HCT116 (cell line): ENCODE results near the gene UCN. TPM values are rescaled to one million over a fixed set of nuclear protein-coding genes. Genes with fewer than 3 reads are reported as not detected.
A peak's percentile ranks its signal among the peaks of the same experiment; 100 is the strongest.

Experiments used
- ATAC-seq: fragments of 200-7000 bp; cut with Tn5 transposase; 2 replicates; pipeline ENCODE4 v1.9.1; 2020; ENCODE audit warnings: mild to moderate bottlenecking, moderate library complexity
- BruUV-seq: library from RNA; stranded (reverse); fragments of 400-500 nt; replicated peaks from 2 replicates; lab custom pipeline; 2021; lab: Mats Ljungman, UMichigan
- CTCF ChIA-PET: fragments of 300-600 bp; sonication (Branson Sonifier 250); formaldehyde crosslinking; loops from one replicate; lab custom pipeline; 2021; ENCODE audit warnings: antibody characterized with exemption; lab: Charles Lee
- POLR2A ChIA-PET: fragments of 300-600, 350-600 bp; sonication (Branson Sonifier 250); formaldehyde crosslinking; loops from one replicate; lab custom pipeline; 2021; ENCODE audit warnings: antibody characterized with exemption; lab: Charles Lee
- RAD21 ChIA-PET, 2 experiments: fragments of 300-600 bp; sonication (Branson Sonifier 250); formaldehyde crosslinking; loops; one replicate each; lab custom pipeline; 2023; ENCODE audit warnings: low total read pairs in 2 of 2; ENCODE audit not compliant: uncharacterized antibody in 2 of 2, unreplicated experiment in 2 of 2, low non-redundant PET in 1 of 2; lab: Charles Lee
- DNase-seq: peaks from one replicate; pipeline ENCODE4 v3.0.0-alpha.2; 2010; ENCODE audit warnings: low read depth, low spot score
- H2AFZ ChIP-seq: fragments of 200-600 bp; shearing (Covaris generic), sonication (generic); 2 replicates; pipeline ENCODE4 v1.6.1; 2017; ENCODE audit warnings: low read depth, mixed run types, mixed read lengths, antibody characterized with exemption, low read length; ENCODE audit not compliant: poor library complexity, severe bottlenecking
- H3K27ac ChIP-seq: 2 replicates; pipeline ENCODE4 v1.5.1; 2012; ENCODE audit warnings: low read depth, low read length
- H3K27me3 ChIP-seq: fragments of 200-600 bp; sonication (generic); 2 replicates; pipeline ENCODE4 v1.6.1; 2016; ENCODE audit warnings: mixed run types, low read length, mixed read lengths; ENCODE audit not compliant: insufficient read depth
- H3K36me3 ChIP-seq, 2 experiments: fragments of 200-500 bp in 1 of 2; fragments of 200-600 bp in 1 of 2; sonication (Bioruptor generic) in 1 of 2; sonication (generic) in 1 of 2; 2 replicates each; pipeline versions ENCODE4 v1.5.1 to v1.6.1; 2014 to 2016; ENCODE audit warnings: low read length in 2 of 2, inconsistent platforms in 1 of 2, mixed read lengths in 1 of 2, mixed run types in 1 of 2; ENCODE audit not compliant: insufficient read depth in 2 of 2, control insufficient read depth in 1 of 2
- H3K4me1 ChIP-seq, 2 experiments: fragments of 200-600 bp in 1 of 2; sonication (generic) in 1 of 2; 2 replicates each; pipeline versions ENCODE4 v1.5.1 to v1.6.1; 2012 to 2017; ENCODE audit warnings: low read length in 2 of 2, inconsistent platforms in 1 of 2, mild to moderate bottlenecking in 1 of 2, mixed read lengths in 1 of 2, mixed run types in 1 of 2, moderate library complexity in 1 of 2; ENCODE audit not compliant: insufficient read depth in 2 of 2, control insufficient read depth in 1 of 2
- H3K4me2 ChIP-seq: fragments of 200-600 bp; sonication (generic); 2 replicates; pipeline ENCODE4 v1.6.1; 2017; ENCODE audit warnings: mixed run types, low read length, mixed read lengths
- H3K4me3 ChIP-seq, 2 experiments: fragments of 200-600 bp in 1 of 2; sonication (generic) in 1 of 2; replicated peaks in 1 of 2; 2 replicates each; pipeline ENCODE4 v1.5.1; 2011 to 2016; ENCODE audit warnings: low read length in 2 of 2, control low read depth in 1 of 2, low read depth in 1 of 2, mild to moderate bottlenecking in 1 of 2, mixed read lengths in 1 of 2, mixed run types in 1 of 2
- H3K79me2 ChIP-seq: fragments of 200-600 bp; sonication (generic); 2 replicates; pipeline ENCODE4 v1.6.1; 2017; ENCODE audit warnings: mild to moderate bottlenecking, mixed run types, low read length, moderate library complexity, mixed read lengths; ENCODE audit not compliant: insufficient read depth
- H3K9ac ChIP-seq: fragments of 200-600 bp; sonication (generic); 2 replicates; pipeline ENCODE4 v1.6.1; 2016; ENCODE audit warnings: low read length, mixed read lengths
- H3K9me2 ChIP-seq: fragments of 200-600 bp; sonication (generic), shearing (Covaris generic); 2 replicates; pipeline ENCODE4 v1.6.1; 2017; ENCODE audit warnings: mixed run types, mild to moderate bottlenecking, moderate library complexity; ENCODE audit not compliant: insufficient read depth
- H3K9me3 ChIP-seq, 2 experiments: fragments of 200-500 bp in 1 of 2; fragments of 200-600 bp in 1 of 2; sonication (Bioruptor generic) in 1 of 2; sonication (generic) in 1 of 2; 2 replicates each; pipeline ENCODE4 v1.6.1; 2014 to 2017; ENCODE audit warnings: low read length in 2 of 2, mixed read lengths in 2 of 2, inconsistent platforms in 1 of 2, low read depth in 1 of 2, mild to moderate bottlenecking in 1 of 2, mixed run types in 1 of 2, moderate library complexity in 1 of 2; ENCODE audit not compliant: control insufficient read depth in 1 of 2, insufficient read depth in 1 of 2
- H4K20me1 ChIP-seq: fragments of 200-600 bp; sonication (generic), shearing (Covaris generic); 2 replicates; pipeline ENCODE4 v1.6.1; 2017; ENCODE audit warnings: mixed run types, mild to moderate bottlenecking, moderate library complexity; ENCODE audit not compliant: insufficient read depth
- EGR1 ChIP-seq: IDR thresholded peaks from 2 replicates; pipeline ENCODE4 v1.6.1; 2012; ENCODE audit warnings: low read depth
- EZH2phosphoT487 ChIP-seq: fragments of 200-600 bp; IDR thresholded peaks from 2 replicates; pipeline ENCODE4 v1.6.1; 2018; ENCODE audit warnings: antibody characterized with exemption, borderline replicate concordance
- JUND ChIP-seq: IDR thresholded peaks from 2 replicates; pipeline ENCODE4 v1.6.1; 2012
- POLR2A ChIP-seq: IDR thresholded peaks from 2 replicates; pipeline ENCODE4 v1.7.0; 2011; ENCODE audit warnings: borderline replicate concordance; ENCODE audit not compliant: insufficient read depth, insufficient read length; ENCODE audit errors: extremely low read depth
- POLR2AphosphoS5 ChIP-seq: IDR thresholded peaks from 2 replicates; pipeline ENCODE4 v1.6.1; 2011; ENCODE audit warnings: mild to moderate bottlenecking, low read depth, low read length, moderate library complexity
- RAD21 ChIP-seq: IDR thresholded peaks from 2 replicates; pipeline ENCODE4 v1.6.1; 2012; ENCODE audit warnings: low read depth, mild to moderate bottlenecking
- SIN3A ChIP-seq: IDR thresholded peaks from 2 replicates; pipeline ENCODE4 v1.6.1; 2012; ENCODE audit warnings: low read depth
- SP1 ChIP-seq: IDR thresholded peaks from 2 replicates; pipeline ENCODE4 v1.6.1; 2012; ENCODE audit warnings: low read depth
- TCF7L2 ChIP-seq: IDR thresholded peaks from 2 replicates; pipeline ENCODE4 v1.7.0; 2011; ENCODE audit warnings: borderline replicate concordance, inconsistent platforms; ENCODE audit not compliant: insufficient read depth, insufficient read length; ENCODE audit errors: extremely low read depth
- YY1 ChIP-seq: IDR thresholded peaks from 2 replicates; pipeline ENCODE4 v1.6.1; 2011; ENCODE audit warnings: low read length, low read depth, moderate library complexity, mild to moderate bottlenecking; ENCODE audit not compliant: insufficient replicate concordance; ENCODE audit errors: extremely low read depth
- ZFX ChIP-seq: fragments of 450-650 bp; IDR thresholded peaks from 2 replicates; pipeline ENCODE4 v1.6.1; 2017
- ZNF274 ChIP-seq: fragments of 200-500 bp; sonication (Bioruptor generic); IDR thresholded peaks from 2 replicates; pipeline ENCODE4 v1.6.1; 2014; ENCODE audit warnings: mild to moderate bottlenecking, low read depth, low read length, inconsistent platforms
- intact Hi-C: fragments of 100-400 bp; cut with micrococcal nuclease; formaldehyde crosslinking; loops from 2 replicates; pipeline ENCODE4 v1.10.0; 2022
- total RNA-seq: library from RNA; stranded (reverse); gene quantifications from one replicate; pipeline ENCODE4 v1.2.1, GENCODE V29; 2021; ENCODE audit not compliant: unreplicated experiment
- TF ChIP-seq, protein P1 (sequence below): IDR thresholded peaks from 2 replicates; pipeline ENCODE4 v1.6.1; 2012
- TF ChIP-seq, protein P2 (sequence below): IDR thresholded peaks from 2 replicates; pipeline ENCODE4 v1.6.1; 2012; ENCODE audit warnings: low read depth
- TF ChIP-seq, protein P3 (sequence below): IDR thresholded peaks from 2 replicates; pipeline ENCODE4 v1.6.1; 2012

The UCN gene
- total RNA-seq, 1 experiment from 2014 or later = 8.0 TPM

DNA sequence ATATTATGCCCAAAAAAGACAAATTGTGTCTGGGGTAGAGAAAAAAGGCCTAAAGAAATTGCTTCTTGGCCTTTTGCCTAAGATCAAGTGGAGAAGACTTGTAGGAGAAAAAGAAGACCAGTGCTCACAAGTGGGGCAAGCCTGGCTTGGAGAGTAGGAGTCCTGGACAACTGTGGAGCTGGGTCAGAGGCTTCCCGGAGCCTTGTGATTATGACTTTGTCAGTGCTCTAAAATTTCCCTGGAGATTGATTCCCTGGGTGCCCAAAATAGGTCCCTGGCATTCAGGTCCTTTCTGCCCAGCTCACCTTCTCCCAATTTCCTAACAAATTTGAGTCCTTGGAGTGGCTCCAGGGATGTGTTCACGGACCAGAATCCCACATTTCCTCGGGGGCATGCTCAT lies 26.8 kb downstream of the UCN start:
- intact Hi-C loops = loop anchor here (2.0 to 5.0 kb wide), 2 partner anchors 183 to 314 kb away; no protein-coding TSS in a partner anchor
- TF ChIP-seq, protein P1, sequence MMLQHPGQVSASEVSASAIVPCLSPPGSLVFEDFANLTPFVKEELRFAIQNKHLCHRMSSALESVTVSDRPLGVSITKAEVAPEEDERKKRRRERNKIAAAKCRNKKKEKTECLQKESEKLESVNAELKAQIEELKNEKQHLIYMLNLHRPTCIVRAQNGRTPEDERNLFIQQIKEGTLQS = no peak
- TF ChIP-seq, all 23 proteins: peak for 0
- Histone ChIP-seq H3K4me2 (peak overlapping the region; percentile 34; the same call in 1 of the 2 replicates), H3K4me1 (peaks cover 2 to 28% of the 10 kb centered on the region in 2 experiments), H3K9ac (no peak overlapping the region), H3K9me3 (no peaks in the 10 kb centered on the region), H4K20me1 (no peaks in the 10 kb centered on the region), H3K36me3 (no peaks in the 10 kb centered on the region), H3K9me2 (no peaks in the 10 kb centered on the region), H3K27ac (no peak overlapping the region), H3K4me3 (no peak overlapping the region), H3K27me3 (no peaks in the 10 kb centered on the region), H3K79me2 (no peaks in the 10 kb centered on the region), H2AFZ (no peak overlapping the region)
- no TSS peak for BruUV-seq
- ChIA-PET POLR2A (interaction anchor here (2.3 kb wide), 1 partner anchor 12 kb away, joined by 8 read pairs; no protein-coding TSS in a partner anchor), CTCF (interaction anchor here (1.3 to 5.6 kb wide), 4 partner anchors 11 to 90 kb away, joined by 3 to 50 read pairs (median 17); no protein-coding TSS in a partner anchor), RAD21 (interaction anchor here in 1 of 2 experiments (1.2 kb wide), 1 partner anchor 22 kb away, joined by 3 read pairs; no protein-coding TSS in a partner anchor)
- ATAC-seq = no peak
- no peak for DNase-seq

DNA sequence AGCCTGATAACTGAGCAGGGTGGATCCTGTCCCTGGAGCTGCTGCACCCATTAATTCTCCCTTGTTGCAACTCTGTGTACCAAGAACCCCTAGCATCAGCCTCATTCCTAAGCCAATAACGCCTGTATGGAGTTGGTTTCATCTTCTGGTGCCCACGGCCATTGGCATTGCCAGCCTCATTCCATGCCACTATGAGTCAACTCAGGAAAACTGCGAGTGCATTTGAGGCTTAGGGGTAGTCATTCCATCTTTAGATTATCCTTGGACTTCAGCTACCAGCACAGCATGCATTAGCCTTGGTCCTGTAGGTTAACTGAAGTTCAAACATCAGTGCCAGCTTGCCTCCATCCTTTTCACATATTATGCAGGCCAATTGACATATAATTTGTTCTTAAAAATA lies 27.4 kb downstream of the UCN start:
- CTCF ChIA-PET = interaction anchor here (1.1 to 5.6 kb wide), 7 partner anchors 11 to 89 kb away, joined by 3 to 50 read pairs (median 12); partner anchors contain the start of gene MPV17
- H3K79me2 ChIP-seq = no peaks in the 10 kb centered on the region
- TF ChIP-seq JUND = no peak
- no peak for TF ChIP-seq RAD21
- TF ChIP-seq, protein P2, sequence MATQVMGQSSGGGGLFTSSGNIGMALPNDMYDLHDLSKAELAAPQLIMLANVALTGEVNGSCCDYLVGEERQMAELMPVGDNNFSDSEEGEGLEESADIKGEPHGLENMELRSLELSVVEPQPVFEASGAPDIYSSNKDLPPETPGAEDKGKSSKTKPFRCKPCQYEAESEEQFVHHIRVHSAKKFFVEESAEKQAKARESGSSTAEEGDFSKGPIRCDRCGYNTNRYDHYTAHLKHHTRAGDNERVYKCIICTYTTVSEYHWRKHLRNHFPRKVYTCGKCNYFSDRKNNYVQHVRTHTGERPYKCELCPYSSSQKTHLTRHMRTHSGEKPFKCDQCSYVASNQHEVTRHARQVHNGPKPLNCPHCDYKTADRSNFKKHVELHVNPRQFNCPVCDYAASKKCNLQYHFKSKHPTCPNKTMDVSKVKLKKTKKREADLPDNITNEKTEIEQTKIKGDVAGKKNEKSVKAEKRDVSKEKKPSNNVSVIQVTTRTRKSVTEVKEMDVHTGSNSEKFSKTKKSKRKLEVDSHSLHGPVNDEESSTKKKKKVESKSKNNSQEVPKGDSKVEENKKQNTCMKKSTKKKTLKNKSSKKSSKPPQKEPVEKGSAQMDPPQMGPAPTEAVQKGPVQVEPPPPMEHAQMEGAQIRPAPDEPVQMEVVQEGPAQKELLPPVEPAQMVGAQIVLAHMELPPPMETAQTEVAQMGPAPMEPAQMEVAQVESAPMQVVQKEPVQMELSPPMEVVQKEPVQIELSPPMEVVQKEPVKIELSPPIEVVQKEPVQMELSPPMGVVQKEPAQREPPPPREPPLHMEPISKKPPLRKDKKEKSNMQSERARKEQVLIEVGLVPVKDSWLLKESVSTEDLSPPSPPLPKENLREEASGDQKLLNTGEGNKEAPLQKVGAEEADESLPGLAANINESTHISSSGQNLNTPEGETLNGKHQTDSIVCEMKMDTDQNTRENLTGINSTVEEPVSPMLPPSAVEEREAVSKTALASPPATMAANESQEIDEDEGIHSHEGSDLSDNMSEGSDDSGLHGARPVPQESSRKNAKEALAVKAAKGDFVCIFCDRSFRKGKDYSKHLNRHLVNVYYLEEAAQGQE = no peak
- no peak for TF ChIP-seq YY1
- no peak for TF ChIP-seq SIN3A
- no peak for TF ChIP-seq EGR1
- TF ChIP-seq, protein P3, sequence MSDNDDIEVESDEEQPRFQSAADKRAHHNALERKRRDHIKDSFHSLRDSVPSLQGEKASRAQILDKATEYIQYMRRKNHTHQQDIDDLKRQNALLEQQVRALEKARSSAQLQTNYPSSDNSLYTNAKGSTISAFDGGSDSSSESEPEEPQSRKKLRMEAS = no peak
- TF ChIP-seq POLR2A = no peak
- TF ChIP-seq, protein P1 = no peak
- no peak for TF ChIP-seq SP1
- no peak for TF ChIP-seq TCF7L2
- TF ChIP-seq EZH2phosphoT487 = no peak
- TF ChIP-seq POLR2AphosphoS5 = no peak
- no peak for TF ChIP-seq ZFX
- TF ChIP-seq ZNF274 = no peak

More for the DNA sequence above, 27.4 kb downstream of the UCN start:
- no peak overlapping the region for H3K4me2 ChIP-seq
- intact Hi-C loops = loop anchor here (1.0 to 5.0 kb wide), 3 partner anchors 31 to 314 kb away; no protein-coding TSS in a partner anchor
- H3K4me3 ChIP-seq = no peak overlapping the region
- H3K9ac ChIP-seq = no peak overlapping the region
- H3K9me3 ChIP-seq = no peaks in the 10 kb centered on the region
- ChIA-PET POLR2A (interaction anchor here (1.7 kb wide), 1 partner anchor 18 kb away, joined by 5 read pairs; the partner anchor contains the start of gene SLC30A3), RAD21 (interaction anchor here in 1 of 2 experiments (1.5 kb wide), 1 partner anchor 32 kb away, joined by 3 read pairs; no protein-coding TSS in a partner anchor)
- H3K36me3 ChIP-seq = no peaks in the 10 kb centered on the region
- DNase-seq = no peak
- no TSS peak for BruUV-seq
- ATAC-seq = no peak
- H4K20me1 ChIP-seq = no peaks in the 10 kb centered on the region
- H3K27ac ChIP-seq = no peak overlapping the region
- no peaks in the 10 kb centered on the region for H3K9me2 ChIP-seq
- H3K27me3 ChIP-seq = no peaks in the 10 kb centered on the region
- H3K4me1 ChIP-seq = peaks cover 2 to 28% of the 10 kb centered on the region in 2 experiments
- no peak overlapping the region for H2AFZ ChIP-seq
